Upper lobe of right lung (tissue), 1 donor: ENCODE measurements around the gene MAN1A1. TPM values are rescaled to one million over a fixed set of nuclear protein-coding genes. Genes with fewer than 3 reads are reported as not detected.
A peak's percentile ranks its signal among the peaks of the same experiment; 100 is the strongest.

Experiments
- ATAC-seq: fragments of 200-7000 bp; cut with Tn5 transposase; one replicate; pipeline ENCODE4 v1.9.1; 2020; ENCODE audit warnings: mild to moderate bottlenecking, moderate library complexity
- DNase-seq: peaks from one replicate; pipeline ENCODE4 v3.0.0-alpha.2; 2020
- H3K27ac ChIP-seq: fragments of 200-600 bp; one replicate; pipeline ENCODE4 v1.8.0; 2022
- H3K27me3 ChIP-seq: fragments of 200-600 bp; one replicate; pipeline ENCODE4 v1.8.0; 2022; ENCODE audit warnings: mild to moderate bottlenecking
- H3K36me3 ChIP-seq: fragments of 200-600 bp; one replicate; pipeline ENCODE4 v1.8.0; 2022
- H3K4me1 ChIP-seq: fragments of 200-600 bp; one replicate; pipeline ENCODE4 v1.8.0; 2022
- H3K4me3 ChIP-seq: fragments of 200-600 bp; one replicate; pipeline ENCODE4 v1.8.0; 2022; ENCODE audit warnings: mild to moderate bottlenecking
- H3K9me3 ChIP-seq: fragments of 200-600 bp; one replicate; pipeline ENCODE4 v1.8.0; 2022
- intact Hi-C: fragments of 100-400 bp; cut with DNase I; formaldehyde crosslinking; loops from one replicate; pipeline ENCODE4 v1.11.0; 2022
- long read RNA-seq: library from polyadenylated mRNA; unstranded; transcript quantifications from one replicate; pipeline ENCODE4 v2.0.0, GENCODE V29; 2021
- total RNA-seq: library from RNA; stranded (reverse); fragmentation: NEBNext Ultra II Directional; extraction: Animal tissue kit (Norgen Biotek cat#: 25700); gene quantifications from one replicate; pipeline ENCODE4 v1.2.1, GENCODE V29; 2021
- TF ChIP-seq, protein P1 (sequence below): fragments of 200-600 bp; IDR thresholded peaks from one replicate; pipeline ENCODE4 v1.8.0; 2022; ENCODE audit warnings: antibody characterized with exemption
- donor health status: DM: no; HTN: yes; CAD: no; lungs with severe emphysema.

MAN1A1 gene
- total RNA-seq = 74.0 TPM
- long read RNA-seq, full-length matches to known transcripts = 69 of 145 reads
- long read RNA-seq, partial matches to known transcripts = 58 of 145 reads
- long read RNA-seq, other reads (novel, unspliced or antisense) = 18 of 145 reads

DNA sequence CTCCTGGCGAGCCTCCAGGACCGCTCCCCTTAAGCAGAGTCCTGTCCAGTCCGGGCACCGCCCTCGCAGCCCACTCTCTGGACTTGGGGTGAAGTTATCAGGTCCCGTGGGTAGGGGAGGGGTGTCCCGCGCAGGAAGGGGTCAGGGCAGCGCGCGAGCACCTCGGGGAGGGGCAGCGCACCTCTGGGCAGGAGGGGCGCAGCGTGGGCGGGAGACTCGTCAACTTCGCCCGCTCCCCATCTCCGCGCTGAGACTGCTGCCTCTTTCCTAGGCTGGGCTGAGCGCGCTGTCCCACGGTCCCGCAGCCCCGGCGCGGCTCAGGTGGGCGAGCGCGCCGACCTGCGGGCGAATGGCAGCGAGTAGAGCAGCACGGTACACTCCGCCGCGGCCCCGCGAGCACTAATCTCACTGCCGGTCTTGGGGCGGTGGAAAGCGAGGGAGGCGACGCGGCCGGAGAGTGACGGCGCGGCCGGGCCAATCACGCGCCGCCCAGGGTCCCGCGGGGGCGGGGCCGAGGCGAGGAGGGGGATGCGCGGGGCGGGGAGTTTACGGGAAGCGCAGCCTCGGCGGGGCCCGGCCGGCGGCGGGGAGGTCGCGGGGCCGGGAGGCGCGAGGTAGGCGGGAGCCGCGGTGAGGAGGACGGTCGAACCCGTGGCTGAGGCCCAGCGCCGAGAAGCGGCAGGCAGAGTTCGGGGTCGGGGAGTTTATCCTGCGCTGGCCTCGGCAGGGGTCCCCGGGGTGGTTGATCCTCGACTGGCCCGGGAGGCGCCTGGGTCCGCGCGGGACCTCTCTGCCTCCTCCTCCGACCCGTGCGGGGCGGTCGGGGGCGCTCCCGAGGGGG lies at the start of gene MAN1A1:
Gene MAN1A1 (minus strand): TSS at position 401 of the 841 bp plus-strand sequence. CDS start 696 bp downstream, outside the sequence.
- no peaks in the 10 kb centered on the region for H3K36me3 ChIP-seq
- H3K27ac ChIP-seq = peak within 1 kb of the TSS; percentile 95
- H3K27me3 ChIP-seq = no peaks in the 10 kb centered on the region
- DNase-seq = peak; percentile 94
- intact Hi-C loops = no loop called here
- TF ChIP-seq, protein P1, sequence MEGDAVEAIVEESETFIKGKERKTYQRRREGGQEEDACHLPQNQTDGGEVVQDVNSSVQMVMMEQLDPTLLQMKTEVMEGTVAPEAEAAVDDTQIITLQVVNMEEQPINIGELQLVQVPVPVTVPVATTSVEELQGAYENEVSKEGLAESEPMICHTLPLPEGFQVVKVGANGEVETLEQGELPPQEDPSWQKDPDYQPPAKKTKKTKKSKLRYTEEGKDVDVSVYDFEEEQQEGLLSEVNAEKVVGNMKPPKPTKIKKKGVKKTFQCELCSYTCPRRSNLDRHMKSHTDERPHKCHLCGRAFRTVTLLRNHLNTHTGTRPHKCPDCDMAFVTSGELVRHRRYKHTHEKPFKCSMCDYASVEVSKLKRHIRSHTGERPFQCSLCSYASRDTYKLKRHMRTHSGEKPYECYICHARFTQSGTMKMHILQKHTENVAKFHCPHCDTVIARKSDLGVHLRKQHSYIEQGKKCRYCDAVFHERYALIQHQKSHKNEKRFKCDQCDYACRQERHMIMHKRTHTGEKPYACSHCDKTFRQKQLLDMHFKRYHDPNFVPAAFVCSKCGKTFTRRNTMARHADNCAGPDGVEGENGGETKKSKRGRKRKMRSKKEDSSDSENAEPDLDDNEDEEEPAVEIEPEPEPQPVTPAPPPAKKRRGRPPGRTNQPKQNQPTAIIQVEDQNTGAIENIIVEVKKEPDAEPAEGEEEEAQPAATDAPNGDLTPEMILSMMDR = no peak
- peaks cover 27% of the 10 kb centered on the region for H3K4me1 ChIP-seq
- H3K9me3 ChIP-seq = no peaks in the 10 kb centered on the region
- peak within 1 kb of the TSS; percentile 94 for H3K4me3 ChIP-seq
- ATAC-seq = peak; percentile 96

DNA sequence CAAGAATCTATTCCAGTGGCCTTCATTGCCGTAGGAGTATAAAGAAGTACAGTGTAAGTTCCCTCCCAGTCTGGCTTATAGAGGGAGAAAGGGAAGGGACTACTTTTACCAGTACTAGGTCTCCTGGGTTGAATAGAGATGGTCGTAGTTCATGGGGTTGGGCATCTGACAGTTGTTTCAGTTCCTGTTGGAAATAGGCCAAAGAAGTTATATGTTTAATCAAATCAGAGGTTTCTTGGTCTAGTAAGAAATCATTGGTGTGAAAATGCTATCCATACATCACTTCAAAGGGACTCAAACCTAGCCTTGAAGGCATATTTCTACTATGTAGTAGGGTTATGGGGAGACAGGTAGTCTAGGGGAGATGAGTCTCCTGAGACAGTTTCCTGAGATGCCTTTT lies 45.6 kb upstream of the MAN1A1 start:
- intact Hi-C loops = no loop called here
- Histone ChIP-seq H3K4me1 (no peaks in the 10 kb centered on the region), H3K36me3 (no peaks in the 10 kb centered on the region), H3K27me3 (no peaks in the 10 kb centered on the region), H3K27ac (no peak overlapping the region), H3K9me3 (no peaks in the 10 kb centered on the region), H3K4me3 (no peak overlapping the region)
- DNase-seq (no peak), ATAC-seq (no peak)
- TF ChIP-seq, protein P1 = no peak

DNA sequence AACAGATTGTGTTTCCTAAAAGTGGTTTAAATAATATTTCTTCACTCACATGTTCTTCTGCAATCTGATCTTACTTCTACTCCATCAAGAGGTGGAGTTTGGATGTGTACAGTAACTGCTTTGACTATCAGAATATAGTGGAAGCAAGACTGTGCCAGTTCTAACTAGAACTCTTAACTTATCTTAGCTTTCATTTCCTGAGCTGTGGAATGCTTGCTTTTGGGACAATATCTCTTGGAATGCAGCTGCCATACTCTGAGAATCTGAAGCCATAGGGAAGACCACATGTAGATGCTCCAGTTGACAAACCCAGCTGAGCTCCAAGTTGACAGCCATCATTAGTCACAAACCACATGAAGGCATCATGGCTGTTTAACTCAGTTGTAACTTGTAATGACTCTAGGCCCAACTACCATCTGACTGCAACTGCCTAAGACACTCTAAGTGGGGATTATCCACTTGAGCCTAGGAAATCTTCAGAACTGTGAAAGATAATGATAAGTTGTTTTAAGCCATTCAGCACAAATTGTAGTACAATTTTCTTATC lies 40.8 kb upstream of the MAN1A1 start:
- Histone ChIP-seq H3K4me3 (no peak overlapping the region), H3K9me3 (no peaks in the 10 kb centered on the region), H3K27me3 (no peaks in the 10 kb centered on the region), H3K27ac (no peak overlapping the region), H3K4me1 (no peaks in the 10 kb centered on the region), H3K36me3 (no peaks in the 10 kb centered on the region)
- TF ChIP-seq, protein P1 = no peak
- ATAC-seq (no peak), DNase-seq (no peak)
- intact Hi-C loops = no loop called here

DNA sequence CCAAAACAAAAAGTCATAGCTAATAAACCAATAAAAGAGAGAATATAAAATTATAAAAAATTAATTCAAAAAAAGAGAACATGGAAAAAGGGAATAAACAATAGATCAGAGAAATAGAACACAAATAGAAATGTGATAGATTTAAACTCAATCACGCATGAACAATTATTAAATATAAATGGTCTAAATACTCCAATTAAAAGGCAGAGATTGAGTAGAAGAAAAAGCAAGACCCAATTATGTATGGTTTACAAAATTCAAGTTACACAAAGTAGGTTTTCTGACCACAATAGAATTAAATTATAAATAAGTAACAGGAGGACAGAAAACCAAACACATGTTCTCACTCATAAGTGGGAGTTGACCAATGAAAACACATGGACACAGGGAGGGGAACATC lies 36.4 kb upstream of the MAN1A1 start:
- intact Hi-C loops = no loop called here
- Histone ChIP-seq H3K27ac (no peak overlapping the region), H3K36me3 (no peaks in the 10 kb centered on the region), H3K9me3 (no peaks in the 10 kb centered on the region), H3K4me1 (no peaks in the 10 kb centered on the region), H3K27me3 (no peaks in the 10 kb centered on the region), H3K4me3 (no peak overlapping the region)
- ATAC-seq (no peak), DNase-seq (no peak)
- TF ChIP-seq, protein P1 = no peak

DNA sequence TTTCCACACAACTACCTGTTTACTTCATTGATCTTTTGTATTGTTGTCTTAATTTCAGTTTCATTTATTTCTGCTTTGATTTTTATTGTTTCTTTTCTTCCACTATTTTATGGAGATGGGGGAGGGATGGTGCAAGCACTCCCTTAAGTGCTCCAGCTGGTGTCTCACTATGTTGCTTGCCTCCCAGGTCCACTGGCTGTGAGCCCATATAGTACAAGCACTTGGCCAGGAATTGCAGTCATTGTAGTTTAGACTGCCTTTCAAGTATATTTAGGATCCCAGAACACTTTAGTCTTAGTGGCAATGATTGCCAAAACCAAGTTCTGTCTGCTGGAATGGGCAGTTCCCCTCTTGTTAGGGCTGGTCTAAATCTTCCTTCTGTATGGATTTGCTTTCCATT lies 34.9 kb upstream of the MAN1A1 start:
- intact Hi-C loops = no loop called here
- H3K36me3 ChIP-seq = no peaks in the 10 kb centered on the region
- H3K4me1 ChIP-seq = no peaks in the 10 kb centered on the region
- H3K27me3 ChIP-seq = no peaks in the 10 kb centered on the region
- H3K9me3 ChIP-seq = no peaks in the 10 kb centered on the region
- no peak overlapping the region for H3K4me3 ChIP-seq
- TF ChIP-seq, protein P1 = no peak
- H3K27ac ChIP-seq = no peak overlapping the region
- ATAC-seq = no peak
- DNase-seq = no peak
